HepG2 (cell line): ENCODE measurements around the gene COX4I2. TPM values are rescaled to one million over a fixed set of nuclear protein-coding genes. Genes with fewer than 3 reads are reported as not detected.

Source experiments
- ETV5 ChIP-seq: IDR thresholded peaks from 2 replicates; pipeline ENCODE4 v1.6.1; 2018; ENCODE audit warnings: missing biosample characterization, missing genetic modification reagents, inconsistent platforms, borderline replicate concordance
- FIP1L1 ChIP-seq: fragments of 200-400 bp; formaldehyde crosslinking; IDR thresholded peaks from 2 replicates; pipeline ENCODE4 v1.6.1; 2018; ENCODE audit warnings: low read depth, mild to moderate bottlenecking, low read length, moderate library complexity, borderline replicate concordance; ENCODE audit not compliant: insufficient read depth
- FOXA1 ChIP-seq, 2 experiments: fragments of 450-650 bp in 1 of 2; sonication (generic) in 1 of 2; formaldehyde crosslinking in 1 of 2; IDR thresholded peaks; 2 replicates each; pipeline versions ENCODE4 v1.4.0 to v1.6.1; 2016 to 2020; ENCODE audit warnings: missing genetic modification reagents in 1 of 2
- ISL2 ChIP-seq: sonication (generic); formaldehyde crosslinking; IDR thresholded peaks from 2 replicates; pipeline ENCODE4 v1.5.0; 2020; ENCODE audit warnings: missing genetic modification reagents
- MEIS1 ChIP-seq: sonication (generic); formaldehyde crosslinking; IDR thresholded peaks from 2 replicates; pipeline ENCODE4 v1.9.0; 2021; ENCODE audit warnings: mild to moderate bottlenecking, missing genetic modification reagents, moderate library complexity, borderline replicate concordance
- NFE2L2 ChIP-seq: fragments of 150-350 bp; IDR thresholded peaks from 2 replicates; pipeline ENCODE4 v1.6.1; 2014; ENCODE audit warnings: low read length
- SP5 ChIP-seq: IDR thresholded peaks from 2 replicates; pipeline ENCODE4 v1.6.1; 2016; ENCODE audit warnings: low read depth, borderline replicate concordance
- ZC3H13 ChIP-seq: sonication (generic); formaldehyde crosslinking; IDR thresholded peaks from 2 replicates; pipeline ENCODE4 v1.8.1; 2023; ENCODE audit warnings: mild to moderate bottlenecking, missing genetic modification reagents, moderate library complexity
- ZNF33B ChIP-seq: sonication (generic); formaldehyde crosslinking; IDR thresholded peaks from 2 replicates; pipeline ENCODE4 v1.5.1; 2020; ENCODE audit warnings: mild to moderate bottlenecking, missing genetic modification reagents
- polyA plus RNA-seq, 8 experiments: library from polyadenylated mRNA; depleted of rRNA in 3 of 8; stranded (reverse) in 7 of 8; unstranded in 1 of 8; fragments of >200 nt; fragmentation: Illumina TruSeq in 4 of 8; extraction: Trizol in 4 of 8; gene quantifications; 2 replicates each; pipeline versions ENCODE4 v1.2.1 to v1.2.3, GENCODE V29; 2011 to 2016; ENCODE audit warnings: low read depth in 4 of 8, missing spikeins in 1 of 8, mixed read lengths in 1 of 8; ENCODE audit not compliant: insufficient read depth in 1 of 8
- total RNA-seq, 5 experiments: library from RNA; depleted of rRNA; stranded (reverse); fragments of >200 nt; fragmentation: Illumina TruSeq; extraction: Trizol; gene quantifications; 2 replicates each; pipeline ENCODE4 v1.2.3, GENCODE V29; 2016; ENCODE audit warnings: low read depth in 1 of 5
- TF ChIP-seq, protein P1 (sequence below): sonication (generic); formaldehyde crosslinking; IDR thresholded peaks from 2 replicates; pipeline ENCODE4 v1.9.0; 2021; ENCODE audit warnings: mild to moderate bottlenecking, missing genetic modification reagents
- TF ChIP-seq, protein P2 (sequence below): sonication (generic); formaldehyde crosslinking; IDR thresholded peaks from 2 replicates; pipeline ENCODE4 v1.4.0; 2020; ENCODE audit warnings: missing genetic modification reagents; ENCODE audit errors: not compliant biosample characterization
- TF ChIP-seq, protein P3 (sequence below): sonication (generic); formaldehyde crosslinking; IDR thresholded peaks from 2 replicates; pipeline ENCODE4 v1.4.0; 2020; ENCODE audit warnings: missing genetic modification reagents, low read depth, mild to moderate bottlenecking, borderline replicate concordance
- TF ChIP-seq, protein P4 (sequence below): IDR thresholded peaks from 2 replicates; pipeline ENCODE4 v1.6.1; 2018; ENCODE audit warnings: missing genetic modification reagents
- TF ChIP-seq, protein P5 (sequence below): sonication (generic); formaldehyde crosslinking; IDR thresholded peaks from 2 replicates; pipeline ENCODE4 v1.8.1; 2023; ENCODE audit warnings: mild to moderate bottlenecking, missing genetic modification reagents, borderline replicate concordance
- TF ChIP-seq, protein P6 (sequence below): sonication (generic); formaldehyde crosslinking; conservative IDR thresholded peaks from 2 replicates; pipeline ENCODE4 v1.4.0; 2020; ENCODE audit warnings: mild to moderate bottlenecking, missing genetic modification reagents, moderate library complexity

COX4I2 gene
- total and polyA plus RNA-seq, 2 of the 13 experiments (the other 11 are each of a cell fraction or from before 2014, with no cell fraction given): 1.1 TPM; not detected in 1

DNA sequence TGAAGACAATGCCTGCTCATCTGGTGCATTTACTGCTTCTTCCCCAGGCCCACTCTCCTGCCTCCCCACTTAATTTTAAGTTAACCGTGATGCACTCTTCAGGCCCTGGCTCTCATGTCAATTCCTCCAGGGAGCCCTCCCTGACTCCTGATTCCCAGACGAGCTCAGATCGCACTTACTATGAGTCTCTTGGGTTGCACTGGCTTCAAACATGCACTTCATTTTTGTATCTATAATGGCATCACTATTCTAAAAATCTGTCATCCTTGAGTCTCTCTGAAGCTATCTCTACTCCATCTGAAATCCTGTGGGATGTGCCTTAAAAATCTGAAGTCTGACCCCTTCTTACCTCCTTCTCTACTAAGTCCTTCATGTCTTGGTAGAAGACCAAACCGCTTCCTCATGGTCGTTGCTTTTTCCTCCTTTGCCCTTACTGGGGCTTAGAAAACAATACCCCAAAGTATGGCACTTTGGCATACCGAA is 24.7 kb downstream of the COX4I2 start (continued):
- TF ChIP-seq, protein P1, sequence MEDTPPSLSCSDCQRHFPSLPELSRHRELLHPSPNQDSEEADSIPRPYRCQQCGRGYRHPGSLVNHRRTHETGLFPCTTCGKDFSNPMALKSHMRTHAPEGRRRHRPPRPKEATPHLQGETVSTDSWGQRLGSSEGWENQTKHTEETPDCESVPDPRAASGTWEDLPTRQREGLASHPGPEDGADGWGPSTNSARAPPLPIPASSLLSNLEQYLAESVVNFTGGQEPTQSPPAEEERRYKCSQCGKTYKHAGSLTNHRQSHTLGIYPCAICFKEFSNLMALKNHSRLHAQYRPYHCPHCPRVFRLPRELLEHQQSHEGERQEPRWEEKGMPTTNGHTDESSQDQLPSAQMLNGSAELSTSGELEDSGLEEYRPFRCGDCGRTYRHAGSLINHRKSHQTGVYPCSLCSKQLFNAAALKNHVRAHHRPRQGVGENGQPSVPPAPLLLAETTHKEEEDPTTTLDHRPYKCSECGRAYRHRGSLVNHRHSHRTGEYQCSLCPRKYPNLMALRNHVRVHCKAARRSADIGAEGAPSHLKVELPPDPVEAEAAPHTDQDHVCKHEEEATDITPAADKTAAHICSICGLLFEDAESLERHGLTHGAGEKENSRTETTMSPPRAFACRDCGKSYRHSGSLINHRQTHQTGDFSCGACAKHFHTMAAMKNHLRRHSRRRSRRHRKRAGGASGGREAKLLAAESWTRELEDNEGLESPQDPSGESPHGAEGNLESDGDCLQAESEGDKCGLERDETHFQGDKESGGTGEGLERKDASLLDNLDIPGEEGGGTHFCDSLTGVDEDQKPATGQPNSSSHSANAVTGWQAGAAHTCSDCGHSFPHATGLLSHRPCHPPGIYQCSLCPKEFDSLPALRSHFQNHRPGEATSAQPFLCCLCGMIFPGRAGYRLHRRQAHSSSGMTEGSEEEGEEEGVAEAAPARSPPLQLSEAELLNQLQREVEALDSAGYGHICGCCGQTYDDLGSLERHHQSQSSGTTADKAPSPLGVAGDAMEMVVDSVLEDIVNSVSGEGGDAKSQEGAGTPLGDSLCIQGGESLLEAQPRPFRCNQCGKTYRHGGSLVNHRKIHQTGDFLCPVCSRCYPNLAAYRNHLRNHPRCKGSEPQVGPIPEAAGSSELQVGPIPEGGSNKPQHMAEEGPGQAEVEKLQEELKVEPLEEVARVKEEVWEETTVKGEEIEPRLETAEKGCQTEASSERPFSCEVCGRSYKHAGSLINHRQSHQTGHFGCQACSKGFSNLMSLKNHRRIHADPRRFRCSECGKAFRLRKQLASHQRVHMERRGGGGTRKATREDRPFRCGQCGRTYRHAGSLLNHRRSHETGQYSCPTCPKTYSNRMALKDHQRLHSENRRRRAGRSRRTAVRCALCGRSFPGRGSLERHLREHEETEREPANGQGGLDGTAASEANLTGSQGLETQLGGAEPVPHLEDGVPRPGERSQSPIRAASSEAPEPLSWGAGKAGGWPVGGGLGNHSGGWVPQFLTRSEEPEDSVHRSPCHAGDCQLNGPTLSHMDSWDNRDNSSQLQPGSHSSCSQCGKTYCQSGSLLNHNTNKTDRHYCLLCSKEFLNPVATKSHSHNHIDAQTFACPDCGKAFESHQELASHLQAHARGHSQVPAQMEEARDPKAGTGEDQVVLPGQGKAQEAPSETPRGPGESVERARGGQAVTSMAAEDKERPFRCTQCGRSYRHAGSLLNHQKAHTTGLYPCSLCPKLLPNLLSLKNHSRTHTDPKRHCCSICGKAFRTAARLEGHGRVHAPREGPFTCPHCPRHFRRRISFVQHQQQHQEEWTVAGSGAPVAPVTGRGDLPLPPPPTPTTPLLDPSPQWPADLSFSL (CRISPR knock-in tag): 0 out of 2 replicates have a peak, but pooled peaks have one; percentile 11
- TF ChIP-seq, protein P2, sequence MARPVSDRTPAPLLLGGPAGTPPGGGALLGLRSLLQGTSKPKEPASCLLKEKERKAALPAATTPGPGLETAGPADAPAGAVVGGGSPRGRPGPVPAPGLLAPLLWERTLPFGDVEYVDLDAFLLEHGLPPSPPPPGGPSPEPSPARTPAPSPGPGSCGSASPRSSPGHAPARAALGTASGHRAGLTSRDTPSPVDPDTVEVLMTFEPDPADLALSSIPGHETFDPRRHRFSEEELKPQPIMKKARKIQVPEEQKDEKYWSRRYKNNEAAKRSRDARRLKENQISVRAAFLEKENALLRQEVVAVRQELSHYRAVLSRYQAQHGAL (CRISPR knock-in tag): peak; percentile 19
- TF ChIP-seq NFE2L2 (no peak), FIP1L1 (no peak), FOXA1 (IDR thresholded peaks at IDR 0.05) (no peak), FOXA1 (CRISPR knock-in tag; IDR thresholded peaks at IDR 0.05) (no peak), ISL2 (CRISPR knock-in tag) (0 out of 2 replicates have a peak, but pooled peaks have one; percentile 12), ETV5 (CRISPR knock-in tag) (peak; percentile 20; the same call in 1 of the 2 replicates), MEIS1 (CRISPR knock-in tag) (0 out of 2 replicates have a peak, but pooled peaks have one; percentile 7), SP5 (CRISPR knock-in tag) (0 out of 2 replicates have a peak, but pooled peaks have one; percentile 2), ZC3H13 (CRISPR knock-in tag) (peak; percentile 52; the same call in 1 of the 2 replicates), ZNF33B (0 out of 2 replicates have a peak, but pooled peaks have one; percentile 17)
- TF ChIP-seq, protein P3, sequence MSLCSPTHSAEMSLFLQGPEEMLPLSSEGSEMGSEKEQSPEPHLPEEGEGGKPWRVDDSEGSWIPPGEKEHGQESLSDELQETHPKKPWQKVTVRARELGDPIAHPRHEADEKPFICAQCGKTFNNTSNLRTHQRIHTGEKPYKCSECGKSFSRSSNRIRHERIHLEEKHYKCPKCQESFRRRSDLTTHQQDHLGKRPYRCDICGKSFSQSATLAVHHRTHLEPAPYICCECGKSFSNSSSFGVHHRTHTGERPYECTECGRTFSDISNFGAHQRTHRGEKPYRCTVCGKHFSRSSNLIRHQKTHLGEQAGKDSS (CRISPR knock-in tag): no peak
- TF ChIP-seq, protein P4, sequence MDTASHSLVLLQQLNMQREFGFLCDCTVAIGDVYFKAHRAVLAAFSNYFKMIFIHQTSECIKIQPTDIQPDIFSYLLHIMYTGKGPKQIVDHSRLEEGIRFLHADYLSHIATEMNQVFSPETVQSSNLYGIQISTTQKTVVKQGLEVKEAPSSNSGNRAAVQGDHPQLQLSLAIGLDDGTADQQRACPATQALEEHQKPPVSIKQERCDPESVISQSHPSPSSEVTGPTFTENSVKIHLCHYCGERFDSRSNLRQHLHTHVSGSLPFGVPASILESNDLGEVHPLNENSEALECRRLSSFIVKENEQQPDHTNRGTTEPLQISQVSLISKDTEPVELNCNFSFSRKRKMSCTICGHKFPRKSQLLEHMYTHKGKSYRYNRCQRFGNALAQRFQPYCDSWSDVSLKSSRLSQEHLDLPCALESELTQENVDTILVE (CRISPR knock-in tag): 0 out of 2 replicates have a peak, but pooled peaks have one; percentile 2
- TF ChIP-seq, protein P5, sequence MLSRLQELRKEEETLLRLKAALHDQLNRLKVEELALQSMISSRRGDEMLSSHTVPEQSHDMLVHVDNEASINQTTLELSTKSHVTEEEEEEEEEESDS: peak; percentile 88; the same call in 1 of the 2 replicates
- TF ChIP-seq, protein P6, sequence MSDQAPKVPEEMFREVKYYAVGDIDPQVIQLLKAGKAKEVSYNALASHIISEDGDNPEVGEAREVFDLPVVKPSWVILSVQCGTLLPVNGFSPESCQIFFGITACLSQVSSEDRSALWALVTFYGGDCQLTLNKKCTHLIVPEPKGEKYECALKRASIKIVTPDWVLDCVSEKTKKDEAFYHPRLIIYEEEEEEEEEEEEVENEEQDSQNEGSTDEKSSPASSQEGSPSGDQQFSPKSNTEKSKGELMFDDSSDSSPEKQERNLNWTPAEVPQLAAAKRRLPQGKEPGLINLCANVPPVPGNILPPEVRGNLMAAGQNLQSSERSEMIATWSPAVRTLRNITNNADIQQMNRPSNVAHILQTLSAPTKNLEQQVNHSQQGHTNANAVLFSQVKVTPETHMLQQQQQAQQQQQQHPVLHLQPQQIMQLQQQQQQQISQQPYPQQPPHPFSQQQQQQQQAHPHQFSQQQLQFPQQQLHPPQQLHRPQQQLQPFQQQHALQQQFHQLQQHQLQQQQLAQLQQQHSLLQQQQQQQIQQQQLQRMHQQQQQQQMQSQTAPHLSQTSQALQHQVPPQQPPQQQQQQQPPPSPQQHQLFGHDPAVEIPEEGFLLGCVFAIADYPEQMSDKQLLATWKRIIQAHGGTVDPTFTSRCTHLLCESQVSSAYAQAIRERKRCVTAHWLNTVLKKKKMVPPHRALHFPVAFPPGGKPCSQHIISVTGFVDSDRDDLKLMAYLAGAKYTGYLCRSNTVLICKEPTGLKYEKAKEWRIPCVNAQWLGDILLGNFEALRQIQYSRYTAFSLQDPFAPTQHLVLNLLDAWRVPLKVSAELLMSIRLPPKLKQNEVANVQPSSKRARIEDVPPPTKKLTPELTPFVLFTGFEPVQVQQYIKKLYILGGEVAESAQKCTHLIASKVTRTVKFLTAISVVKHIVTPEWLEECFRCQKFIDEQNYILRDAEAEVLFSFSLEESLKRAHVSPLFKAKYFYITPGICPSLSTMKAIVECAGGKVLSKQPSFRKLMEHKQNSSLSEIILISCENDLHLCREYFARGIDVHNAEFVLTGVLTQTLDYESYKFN (CRISPR knock-in tag): 0 out of 2 replicates have a peak, but pooled peaks have one; percentile 1
